HG03354 (cell line): Measurements from ENCODE around the gene CNTNAP2.

ENCODE experiments used
- ATAC-seq: cut with Tn5 transposase; IDR thresholded peaks from one replicate; pipeline ENCODE4 v1.9.1; 2021; ENCODE audit warnings: mild to moderate bottlenecking; ENCODE audit not compliant: unreplicated experiment, poor library complexity, severe bottlenecking

The CNTNAP2 gene

DNA sequence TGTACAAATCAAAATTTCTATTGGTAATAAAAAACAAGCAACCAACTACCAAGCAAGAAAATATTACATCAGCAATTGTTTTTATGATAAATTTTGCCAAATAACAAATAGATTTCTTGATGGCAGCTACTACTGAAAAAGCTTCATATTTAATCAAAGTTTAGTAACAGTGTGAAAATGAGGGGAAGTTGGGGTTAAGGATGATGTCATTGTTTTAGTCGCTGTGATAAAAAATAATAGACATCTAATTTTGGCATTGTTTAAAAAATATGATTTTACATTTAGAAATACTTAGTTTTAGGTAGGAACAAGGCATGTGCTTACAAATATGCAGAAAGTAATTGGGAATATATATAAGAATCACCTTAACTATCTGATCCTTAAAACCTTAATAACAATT is 145.9 kb downstream of the CNTNAP2 start:
- ATAC-seq: no peak

DNA sequence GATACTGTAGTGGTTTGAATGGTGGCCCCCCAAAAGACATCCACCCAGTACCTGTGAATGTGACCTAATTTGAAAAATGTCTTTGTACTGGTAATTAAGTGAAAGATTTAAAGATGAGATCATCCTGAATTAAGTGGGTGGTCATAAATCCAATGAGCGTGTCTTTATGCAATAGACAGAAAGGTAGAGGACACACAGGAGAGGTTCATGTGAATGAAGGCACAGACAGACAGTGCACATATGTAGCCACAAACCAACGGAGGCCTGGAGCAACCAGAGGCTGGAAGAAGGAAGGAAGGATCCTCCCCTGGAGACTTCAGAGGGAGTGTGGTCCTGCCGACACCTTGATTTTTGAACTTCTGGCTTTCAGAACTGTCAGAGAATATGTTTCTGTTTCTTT is 160.3 kb downstream of the CNTNAP2 start:
- no peak for ATAC-seq

DNA sequence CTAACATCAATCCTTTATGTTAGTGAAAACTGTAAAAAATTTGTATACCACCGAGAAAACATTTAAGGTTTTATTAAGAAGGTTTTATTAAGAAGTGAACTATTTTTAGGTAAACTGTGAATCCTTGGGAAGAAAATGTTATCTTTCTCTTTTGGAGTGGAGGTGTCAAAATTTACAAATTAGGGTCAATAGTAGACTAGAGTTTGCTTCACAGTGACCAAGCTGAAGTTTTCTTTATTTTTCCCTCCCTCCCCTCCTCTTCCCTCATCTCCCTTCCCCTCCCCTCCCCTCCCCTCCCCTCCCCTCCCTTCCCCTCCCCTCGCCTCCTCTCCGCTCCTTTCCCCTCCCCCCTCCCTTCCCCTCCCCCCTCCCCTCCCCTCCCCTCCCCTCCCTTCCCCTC is 168.8 kb downstream of the CNTNAP2 start:
- no peak for ATAC-seq

DNA sequence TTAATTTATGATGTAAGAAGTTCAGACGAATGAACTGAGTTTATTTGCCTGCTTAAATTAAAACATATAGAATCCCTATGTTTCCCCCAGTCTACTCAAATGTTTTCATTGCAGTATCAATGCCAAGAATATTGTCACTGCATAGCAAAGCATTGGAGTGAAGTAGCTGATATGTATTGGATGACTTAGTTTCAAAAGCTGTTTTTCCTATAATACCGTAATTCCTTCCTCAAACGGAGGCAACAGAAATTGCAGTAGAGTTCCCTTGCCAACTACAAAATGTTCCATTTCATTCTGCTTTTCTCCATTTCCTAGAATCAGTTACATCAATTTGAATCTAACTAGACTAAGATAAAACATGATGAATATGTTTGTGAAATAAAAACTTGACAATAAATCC is 174.1 kb downstream of the CNTNAP2 start:
- no peak for ATAC-seq

DNA sequence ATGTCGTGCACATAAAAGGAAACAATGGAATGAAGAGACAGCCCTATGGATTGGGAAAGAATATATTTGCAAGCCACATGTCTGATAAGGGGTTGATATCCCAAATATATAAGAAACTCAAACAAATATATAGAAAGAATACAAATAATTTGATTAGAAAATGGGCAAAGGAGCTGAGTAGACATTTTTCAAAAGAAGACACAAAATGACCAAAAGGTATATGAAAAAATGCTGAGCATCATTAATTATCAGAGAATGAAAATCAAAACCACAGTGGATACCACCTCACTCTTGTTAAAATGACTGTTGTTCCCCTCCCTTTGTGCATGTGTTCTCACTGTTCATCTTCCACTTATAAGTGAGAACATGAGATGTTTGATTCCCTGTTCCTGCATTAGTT is 175.3 kb downstream of the CNTNAP2 start:
- no peak for ATAC-seq

DNA sequence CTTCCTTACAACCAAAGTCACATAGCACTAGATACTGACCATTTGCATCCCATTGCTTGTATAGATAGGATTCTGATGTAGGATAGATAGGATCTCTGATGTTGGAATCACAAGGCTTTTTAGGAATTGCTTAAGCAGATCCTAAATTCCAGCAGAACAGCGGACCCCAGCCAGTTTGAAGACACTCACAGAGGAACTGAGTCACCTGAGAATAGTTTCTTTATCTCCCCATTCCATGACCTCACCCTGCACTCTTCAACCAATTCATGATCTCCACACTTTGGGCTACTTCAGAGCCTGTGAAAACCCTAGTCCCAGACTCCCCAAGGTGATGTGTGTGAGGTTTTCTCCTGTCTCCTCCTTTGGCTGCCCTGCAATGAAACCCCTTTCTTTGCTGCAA is 179.4 kb downstream of the CNTNAP2 start:
- ATAC-seq: no peak

DNA sequence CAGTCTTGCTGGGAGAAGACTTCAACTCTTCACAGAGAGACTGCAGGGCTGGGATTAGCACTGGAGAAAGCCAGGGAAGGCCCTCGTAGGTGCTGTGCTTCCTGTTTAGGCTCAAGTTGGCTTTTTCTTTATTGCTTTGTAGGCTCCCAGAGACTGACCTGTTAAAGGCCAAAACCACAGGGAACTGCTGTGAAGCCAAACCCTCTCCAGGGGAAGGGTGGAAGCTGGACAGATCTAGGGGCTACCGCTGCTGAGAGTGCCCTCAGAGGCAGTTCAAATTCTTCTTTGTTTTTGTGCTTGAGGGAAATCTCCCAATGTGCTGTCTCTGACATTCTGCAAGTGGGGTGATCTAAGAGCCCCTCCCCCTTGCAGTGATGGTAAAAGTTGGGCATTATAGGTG is 198.4 kb downstream of the CNTNAP2 start:
- no peak for ATAC-seq

DNA sequence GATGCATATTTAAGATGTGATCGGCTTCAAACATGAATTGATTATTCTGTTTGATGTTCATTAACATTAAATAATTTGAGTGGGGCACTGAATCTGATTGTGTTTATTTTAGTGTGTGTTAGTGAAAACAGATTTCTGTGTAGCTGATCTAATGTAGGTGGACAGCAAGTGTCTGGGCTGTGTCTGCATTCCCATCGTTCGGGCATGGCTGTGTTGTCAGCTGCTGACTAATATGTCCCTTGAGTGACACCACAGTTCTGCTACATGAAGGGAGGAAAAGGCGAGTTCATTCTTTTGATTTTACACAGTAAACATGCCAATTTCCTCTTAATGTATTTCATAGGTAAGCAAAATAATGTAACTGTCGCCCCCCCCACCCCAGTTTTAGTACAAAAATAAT is 203.0 kb downstream of the CNTNAP2 start:
- ATAC-seq: no peak

DNA sequence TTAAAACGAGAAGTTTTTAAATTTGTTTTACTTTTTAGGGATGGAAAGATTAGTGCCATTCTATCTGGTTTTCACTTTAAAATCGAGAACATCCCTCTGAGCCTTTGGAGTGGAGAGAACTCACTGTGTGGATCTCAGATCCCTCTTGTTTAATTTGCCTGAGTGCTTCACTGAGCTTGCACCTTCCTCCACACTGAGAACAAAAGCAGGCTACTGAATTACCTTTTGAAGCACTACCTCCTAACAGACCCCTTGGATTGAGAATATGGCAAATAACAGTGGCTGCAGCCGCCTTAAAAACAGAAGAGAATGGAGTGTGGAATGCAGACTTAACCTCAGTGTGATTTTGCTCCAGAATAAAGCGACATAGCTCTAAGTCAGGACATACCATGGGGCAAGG is 204.7 kb downstream of the CNTNAP2 start:
- no peak for ATAC-seq

DNA sequence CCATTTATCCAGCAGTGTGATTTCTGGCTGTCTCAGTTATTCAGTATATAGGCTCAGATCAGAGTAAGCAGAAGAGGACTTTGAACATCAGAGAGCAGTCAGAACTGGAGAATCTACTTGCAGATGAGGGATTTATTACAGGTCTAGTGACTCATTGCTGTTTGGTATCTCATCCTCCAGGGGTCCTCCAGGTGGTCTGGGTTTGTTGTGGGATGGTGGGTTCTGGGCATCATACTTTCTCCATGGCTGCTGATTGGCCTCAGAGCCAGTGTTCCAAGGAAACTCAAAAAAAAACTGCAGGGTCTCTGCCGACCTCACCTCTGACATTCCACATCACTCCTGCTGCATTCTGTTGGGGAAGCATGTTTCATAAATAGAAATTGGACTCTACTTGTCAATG is 214.8 kb downstream of the CNTNAP2 start:
- ATAC-seq: no peak

DNA sequence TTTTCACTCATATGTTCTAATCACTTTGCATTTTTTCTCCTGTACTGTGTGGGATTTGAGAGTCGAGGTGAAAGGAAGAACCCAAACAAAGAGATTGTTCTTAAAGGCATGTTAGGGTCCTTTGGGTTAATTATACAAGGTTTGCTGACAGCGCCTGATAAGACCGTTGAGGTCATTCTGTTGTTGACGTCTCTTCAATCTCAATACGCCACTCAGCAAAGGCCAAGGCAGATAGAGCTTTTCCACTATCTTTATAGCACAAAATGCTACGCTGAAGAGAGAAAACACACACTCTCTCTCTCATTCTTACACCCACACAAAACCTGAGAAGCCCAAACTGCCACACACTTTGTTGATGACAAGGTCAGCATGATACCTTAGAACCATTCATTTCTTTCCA is 228.7 kb downstream of the CNTNAP2 start:
- no peak for ATAC-seq

DNA sequence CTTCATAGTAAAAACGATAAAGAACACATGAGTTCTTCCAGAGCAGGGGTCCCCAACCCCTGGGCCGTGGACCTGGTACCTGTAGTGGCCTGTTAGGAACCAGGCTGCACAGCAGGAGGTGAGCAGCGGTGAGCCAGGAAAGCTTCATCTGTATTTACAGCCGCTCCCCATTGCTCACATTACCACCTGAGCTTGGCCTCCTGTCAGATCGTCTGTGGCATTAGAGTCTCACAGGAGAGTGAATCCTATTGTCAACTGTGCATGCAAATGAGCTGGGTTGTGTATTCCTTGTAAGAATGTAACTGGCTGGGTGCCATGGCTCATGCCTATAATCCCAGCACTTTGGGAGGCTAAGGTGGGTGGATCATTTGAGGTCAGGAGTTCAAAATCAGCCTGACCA is 229.5 kb downstream of the CNTNAP2 start:
- no peak for ATAC-seq

DNA sequence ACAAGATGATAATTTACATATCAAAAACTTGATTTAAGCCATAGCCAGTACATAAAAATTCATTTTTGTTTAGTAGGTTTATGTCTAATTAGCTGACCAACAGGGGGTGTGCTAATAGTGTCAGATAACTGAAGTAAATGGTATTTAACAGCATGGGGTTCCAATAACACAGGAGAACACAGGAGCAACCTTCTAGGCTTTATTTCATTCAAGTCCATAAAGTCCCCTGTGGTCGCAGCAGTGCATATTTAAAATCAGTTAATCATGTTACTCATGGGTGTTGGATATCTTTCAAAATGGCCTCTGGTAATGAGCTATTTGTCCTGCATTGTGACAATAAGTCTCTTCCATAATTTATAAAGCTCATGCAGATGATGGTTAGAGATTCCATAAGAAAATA is 238.6 kb downstream of the CNTNAP2 start:
- no peak for ATAC-seq

DNA sequence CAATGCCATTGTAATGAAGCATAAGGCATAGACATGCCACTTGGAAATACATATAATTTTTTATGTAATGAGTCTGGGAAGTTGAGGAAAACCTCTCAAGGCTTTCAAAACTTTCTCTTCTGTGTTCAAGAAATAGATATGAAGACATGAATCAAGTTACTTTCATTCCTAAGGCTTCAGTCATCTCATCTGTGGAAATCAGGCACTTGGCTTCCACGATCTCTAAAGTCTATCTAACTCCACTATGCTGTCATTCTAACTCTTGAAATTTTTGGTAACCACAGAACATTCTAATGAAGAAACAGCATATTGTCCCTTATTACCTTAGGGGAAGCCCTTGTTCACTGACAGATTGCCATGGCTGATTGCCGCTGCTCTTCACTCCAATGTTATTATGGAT is 242.6 kb downstream of the CNTNAP2 start:
- ATAC-seq: no peak

DNA sequence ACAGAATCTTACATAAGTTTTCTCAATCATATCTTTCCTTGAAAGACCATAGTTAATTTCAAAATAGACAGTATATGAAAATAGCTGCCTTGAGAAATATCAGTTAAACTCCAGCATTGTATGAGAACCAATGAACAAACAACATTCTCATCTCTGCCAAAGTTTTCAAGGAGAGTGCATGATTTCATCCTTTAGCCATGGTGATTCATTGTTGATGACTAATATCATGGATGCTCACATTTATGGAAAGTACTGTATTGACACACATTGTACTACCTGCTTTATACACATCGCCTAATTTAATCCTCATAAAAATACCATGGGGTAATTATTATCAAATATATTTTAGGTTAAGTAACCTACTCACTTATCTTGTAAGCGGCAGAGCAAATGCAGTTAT is 250.3 kb downstream of the CNTNAP2 start:
- ATAC-seq: no peak

DNA sequence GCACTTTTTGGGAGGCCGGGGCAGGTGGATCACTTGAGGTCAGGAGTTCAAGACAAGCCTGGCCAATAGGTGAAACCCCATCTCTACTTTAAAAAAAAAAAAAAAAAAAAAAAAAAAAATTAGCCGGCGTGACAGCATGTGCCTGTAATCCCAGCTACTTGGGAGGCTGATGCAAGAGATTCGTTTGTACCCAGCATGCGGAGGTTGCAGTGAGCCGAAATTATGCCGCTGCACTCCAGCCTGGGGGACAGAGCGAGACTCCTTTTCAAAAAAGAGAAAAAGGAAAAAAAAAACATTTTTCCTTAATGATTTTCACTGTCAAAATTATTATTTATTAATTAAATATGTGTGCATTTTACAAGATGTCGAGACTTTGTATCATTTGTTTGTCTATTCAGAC is 253.6 kb downstream of the CNTNAP2 start:
- no peak for ATAC-seq

DNA sequence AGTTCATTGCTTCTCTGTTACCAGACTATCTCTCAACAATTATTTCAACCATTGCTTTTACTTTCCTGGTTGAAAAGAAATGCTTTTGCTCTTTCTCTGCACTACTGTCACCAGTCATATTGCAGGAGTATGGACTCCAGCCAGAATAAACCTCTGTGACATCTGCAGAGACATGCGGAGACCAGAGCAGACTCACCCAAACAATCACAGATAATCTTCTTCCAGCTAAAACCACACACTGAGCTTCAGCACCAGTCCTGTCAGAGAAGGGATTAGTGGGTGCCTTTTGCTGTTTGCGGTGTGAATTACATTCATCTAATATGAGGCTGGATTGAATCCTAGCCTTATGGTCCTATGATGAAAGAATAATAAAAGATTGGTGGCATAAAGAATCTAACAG is 258.6 kb downstream of the CNTNAP2 start:
- ATAC-seq: no peak

DNA sequence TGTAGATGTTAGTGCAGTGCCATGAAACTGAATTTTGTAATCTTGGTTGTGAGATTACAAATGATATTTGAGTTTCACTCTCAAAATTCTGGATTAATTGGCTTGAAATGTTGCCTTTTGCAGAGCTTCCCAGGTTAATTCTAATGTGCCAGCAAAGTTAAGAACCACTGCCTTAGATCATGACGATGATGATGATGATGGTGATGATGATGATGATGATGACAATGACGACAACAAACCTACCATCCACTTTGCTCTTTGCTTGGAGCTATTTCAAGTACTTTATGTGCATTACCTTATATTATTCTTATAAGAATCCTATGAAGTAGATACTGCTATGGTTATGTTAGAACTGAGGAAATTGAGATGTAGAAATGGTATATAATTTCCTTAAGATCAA is 261.6 kb downstream of the CNTNAP2 start:
- ATAC-seq: no peak

DNA sequence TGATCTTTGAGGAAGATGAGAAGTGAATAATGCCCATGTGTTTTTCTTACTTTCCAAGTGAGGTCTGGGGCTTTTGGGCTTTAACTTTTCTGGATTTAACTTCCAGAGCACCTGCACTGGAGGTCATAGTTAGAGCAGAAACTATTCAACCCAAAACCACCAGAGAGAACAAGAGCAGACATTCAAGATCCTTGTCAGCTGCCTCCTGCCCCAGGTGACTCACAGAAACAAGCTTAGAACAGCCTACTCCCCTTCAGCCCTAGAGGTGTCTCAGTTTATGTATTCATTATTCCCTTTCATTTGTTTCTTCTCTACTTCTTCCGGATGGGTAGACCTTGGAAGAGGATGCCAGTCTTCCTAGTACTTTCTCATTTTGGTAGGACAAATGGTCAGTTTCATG is 270.5 kb downstream of the CNTNAP2 start:
- ATAC-seq: no peak

DNA sequence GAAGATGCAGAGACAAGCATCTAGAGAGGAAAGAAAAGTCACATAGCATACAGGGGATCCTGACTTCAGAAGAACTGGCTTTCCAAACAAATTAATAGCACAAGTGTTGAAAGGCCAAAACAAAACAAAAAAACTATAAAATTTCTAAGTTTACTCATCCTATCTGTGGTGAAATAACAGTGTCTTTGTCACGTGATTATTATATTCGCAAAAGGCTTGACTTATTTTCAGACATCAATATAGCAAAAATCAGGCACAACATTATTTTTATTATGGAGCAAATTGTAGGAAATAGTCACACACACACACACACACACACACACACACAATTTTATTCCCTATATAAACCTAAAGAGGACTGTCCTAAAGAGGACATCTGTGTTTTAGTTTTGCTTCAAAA is 272.3 kb downstream of the CNTNAP2 start:
- no peak for ATAC-seq

DNA sequence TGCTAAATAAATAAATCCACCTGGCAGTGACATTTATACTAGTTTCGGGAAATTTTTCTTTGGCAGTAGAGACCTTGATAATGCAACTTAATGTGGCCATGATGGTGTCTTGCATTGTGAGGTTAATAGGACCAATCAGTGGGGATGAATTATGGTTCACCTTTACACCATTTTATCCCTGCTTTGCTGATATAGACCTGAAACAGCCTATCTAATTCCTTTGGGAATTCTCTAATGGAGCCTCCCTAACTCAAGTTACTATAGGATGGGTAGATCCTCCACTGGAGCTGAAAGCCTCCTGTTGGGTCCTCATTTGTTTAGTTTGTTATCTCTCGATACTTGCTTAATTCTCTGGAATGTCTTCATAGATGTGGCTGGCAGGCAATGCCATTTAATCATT is 276.7 kb downstream of the CNTNAP2 start:
- ATAC-seq: no peak

DNA sequence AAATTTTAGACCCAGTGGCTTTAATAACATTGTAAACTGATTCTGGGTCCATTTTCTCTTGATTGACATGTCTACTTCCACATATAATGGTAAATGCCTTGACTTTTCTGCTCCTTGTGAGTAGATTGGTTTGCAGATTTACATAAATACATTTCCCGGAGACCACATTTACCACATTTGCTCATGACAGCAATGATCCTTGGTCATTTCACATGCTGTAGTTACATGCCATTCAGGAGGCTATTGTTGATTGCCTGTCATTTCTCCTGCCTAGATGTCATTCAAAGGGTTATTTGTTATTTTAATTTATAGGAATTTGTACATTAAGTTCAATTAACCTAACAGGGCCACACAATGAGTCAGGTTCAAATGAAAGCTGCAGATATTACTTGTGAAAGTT is 280.5 kb downstream of the CNTNAP2 start:
- ATAC-seq: no peak

DNA sequence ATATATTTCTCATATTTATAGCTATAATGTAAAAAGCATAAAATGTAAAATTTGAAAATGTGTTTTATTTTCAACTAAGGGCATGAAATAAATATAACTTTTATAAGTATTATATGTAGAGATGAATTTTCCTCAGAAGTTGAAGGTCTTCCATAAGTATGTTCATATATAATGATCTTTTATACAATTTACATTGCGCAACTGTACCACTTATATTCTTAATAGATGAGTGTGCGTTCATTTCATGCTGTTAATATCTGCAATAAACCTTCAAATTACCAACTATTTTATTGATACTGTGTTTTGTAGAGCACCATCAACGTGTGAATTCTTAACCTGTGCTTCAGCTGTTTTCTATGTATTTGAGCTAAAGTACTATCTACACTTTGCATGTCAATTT is 285.3 kb downstream of the CNTNAP2 start:
- ATAC-seq: no peak
